Right atrium auricular region (tissue), 2 donors: ENCODE measurements around the gene PDSS2. TPM values are rescaled to one million over a fixed set of nuclear protein-coding genes. Genes with fewer than 3 reads are reported as not detected.

ENCODE experiments used
- DNase-seq: peaks from one replicate; pipeline ENCODE4 v3.0.0-alpha.2; 2019; ENCODE audit warnings: low spot score
- H3K27ac ChIP-seq, 2 donors: fragments of 200-600 bp; sonication (generic); 1 replicate in 1 of 2; 2 replicates in 1 of 2; pipeline ENCODE4 v1.5.1; 2016 to 2019
- H3K27me3 ChIP-seq, 2 donors: fragments of 200-600 bp; sonication (generic); one replicate each; pipeline versions ENCODE4 v1.5.1 to v1.6.0; 2017 to 2019
- H3K36me3 ChIP-seq: fragments of 200-600 bp; sonication (generic); one replicate; pipeline ENCODE4 v1.5.1; 2016
- H3K4me1 ChIP-seq, 2 donors: fragments of 200-600 bp; sonication (generic); one replicate each; pipeline versions ENCODE4 v1.5.1 to v1.6.0; 2017 to 2019
- H3K4me3 ChIP-seq, 2 donors: fragments of 200-600 bp; sonication (generic); 1 replicate in 1 of 2; 2 replicates in 1 of 2; pipeline ENCODE4 v1.5.1; 2017 to 2019; ENCODE audit warnings: mild to moderate bottlenecking in 1 of 2, moderate library complexity in 1 of 2
- H3K9me3 ChIP-seq, 2 donors: fragments of 200-600 bp; sonication (generic); one replicate each; pipeline ENCODE4 v1.5.1; 2019
- CTCF ChIP-seq, 2 donors: fragments of 200-600 bp; sonication (generic); IDR thresholded peaks; one replicate each; pipeline ENCODE4 v1.5.1; 2019; ENCODE audit warnings: antibody characterized with exemption in 2 of 2
- total RNA-seq, 2 donors: library from RNA; depleted of rRNA; stranded (reverse); fragments of >200 nt; gene quantifications; one replicate each; pipeline ENCODE4 v1.1.0, GENCODE V29; 2016

The PDSS2 gene
- total RNA-seq, 2 donors from 2014 or later = 8.8 to 18.2 TPM

- Histone ChIP-seq H3K27me3 (no peaks in the 10 kb centered on the region), H3K4me1 (peaks cover 0 to 6% of the 10 kb centered on the region in 2 donors), H3K36me3 (no peaks in the 10 kb centered on the region), H3K9me3 (no peaks in the 10 kb centered on the region), H3K4me3 (no peak overlapping the region), H3K27ac (no peak overlapping the region)
- TF ChIP-seq CTCF (IDR thresholded peaks at IDR 0.05) = no peak
- no peak for DNase-seq
Measured at GRCh38 chr6:107110200-107110599, 349.2 kb downstream of the PDSS2 start.

GRCh38 chr6:107108201-107108890 lies 351.0 kb downstream of the PDSS2 start:
- no peak for TF ChIP-seq CTCF (IDR thresholded peaks at IDR 0.05)
- Histone ChIP-seq H3K4me3 (no peak overlapping the region), H3K36me3 (no peaks in the 10 kb centered on the region), H3K27me3 (no peaks in the 10 kb centered on the region), H3K4me1 (no peaks in the 10 kb centered on the region), H3K9me3 (no peaks in the 10 kb centered on the region), H3K27ac (no peak overlapping the region)
- DNase-seq = no peak

GRCh38 chr6:107107791-107108190 lies 351.6 kb downstream of the PDSS2 start:
- Histone ChIP-seq H3K9me3 (no peaks in the 10 kb centered on the region), H3K4me3 (no peak overlapping the region), H3K27ac (no peak overlapping the region), H3K36me3 (no peaks in the 10 kb centered on the region), H3K4me1 (no peaks in the 10 kb centered on the region), H3K27me3 (no peaks in the 10 kb centered on the region)
- no peak for DNase-seq
- TF ChIP-seq CTCF (IDR thresholded peaks at IDR 0.05) = no peak

- H3K4me3 ChIP-seq = no peak overlapping the region
- H3K27ac ChIP-seq = no peak overlapping the region
- no peaks in the 10 kb centered on the region for H3K36me3 ChIP-seq
- H3K4me1 ChIP-seq = peaks cover 0 to 8% of the 10 kb centered on the region in 2 donors
- no peaks in the 10 kb centered on the region for H3K9me3 ChIP-seq
- DNase-seq = no peak
- TF ChIP-seq CTCF (IDR thresholded peaks at IDR 0.05) = no peak
- H3K27me3 ChIP-seq = no peaks in the 10 kb centered on the region
Measured at GRCh38 chr6:107106165-107106564, 353.2 kb downstream of the PDSS2 start.

GRCh38 chr6:107105511-107106116 lies 353.8 kb downstream of the PDSS2 start:
- Histone ChIP-seq H3K27ac (no peak overlapping the region), H3K4me3 (no peak overlapping the region), H3K4me1 (peaks cover 0 to 11% of the 10 kb centered on the region in 2 donors), H3K36me3 (no peaks in the 10 kb centered on the region), H3K27me3 (no peaks in the 10 kb centered on the region), H3K9me3 (no peaks in the 10 kb centered on the region)
- DNase-seq = no peak
- no peak for TF ChIP-seq CTCF (IDR thresholded peaks at IDR 0.05)
